Measurements from ENCODE around the gene PSMA5.

DNA sequence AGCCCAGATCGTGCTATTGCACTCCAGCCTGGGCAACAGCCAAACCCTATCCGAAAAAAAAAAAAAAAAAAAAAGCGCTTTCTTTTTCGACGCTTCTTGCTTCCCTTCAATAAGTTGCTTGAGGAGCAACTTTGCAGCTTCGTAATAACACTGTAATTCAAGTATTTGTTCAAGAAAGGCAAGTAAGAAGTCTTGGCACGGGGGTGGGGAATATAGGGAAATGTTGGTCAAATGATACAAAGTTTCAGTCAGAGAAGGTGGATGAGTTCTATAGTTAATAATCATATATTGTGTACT, 871 bp upstream of the PSMA5 start:
- TF ChIP-seq, protein P1, sequence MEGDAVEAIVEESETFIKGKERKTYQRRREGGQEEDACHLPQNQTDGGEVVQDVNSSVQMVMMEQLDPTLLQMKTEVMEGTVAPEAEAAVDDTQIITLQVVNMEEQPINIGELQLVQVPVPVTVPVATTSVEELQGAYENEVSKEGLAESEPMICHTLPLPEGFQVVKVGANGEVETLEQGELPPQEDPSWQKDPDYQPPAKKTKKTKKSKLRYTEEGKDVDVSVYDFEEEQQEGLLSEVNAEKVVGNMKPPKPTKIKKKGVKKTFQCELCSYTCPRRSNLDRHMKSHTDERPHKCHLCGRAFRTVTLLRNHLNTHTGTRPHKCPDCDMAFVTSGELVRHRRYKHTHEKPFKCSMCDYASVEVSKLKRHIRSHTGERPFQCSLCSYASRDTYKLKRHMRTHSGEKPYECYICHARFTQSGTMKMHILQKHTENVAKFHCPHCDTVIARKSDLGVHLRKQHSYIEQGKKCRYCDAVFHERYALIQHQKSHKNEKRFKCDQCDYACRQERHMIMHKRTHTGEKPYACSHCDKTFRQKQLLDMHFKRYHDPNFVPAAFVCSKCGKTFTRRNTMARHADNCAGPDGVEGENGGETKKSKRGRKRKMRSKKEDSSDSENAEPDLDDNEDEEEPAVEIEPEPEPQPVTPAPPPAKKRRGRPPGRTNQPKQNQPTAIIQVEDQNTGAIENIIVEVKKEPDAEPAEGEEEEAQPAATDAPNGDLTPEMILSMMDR (IDR thresholded peaks at IDR 0.05; ENCODE audit: low read depth, low read length, poor library complexity, severe bottlenecking), result no peak
- TF ChIP-seq EZH2phosphoT487 (IDR thresholded peaks at IDR 0.05; ENCODE audit: borderline replicate concordance, low read length), result no peak
